Left ventricle myocardium inferior (tissue), 1 donor: ENCODE data around the gene ARFGAP1. TPM values are rescaled to one million over a fixed set of nuclear protein-coding genes. Genes with fewer than 3 reads are reported as not detected.

Source experiments
- DNase-seq: peaks from one replicate; pipeline ENCODE4 v3.0.0-alpha.2; 2020
- H3K27ac ChIP-seq: fragments of 200-600 bp; replicated peaks from 2 replicates; pipeline ENCODE4 v1.8.0; 2021
- H3K27me3 ChIP-seq: fragments of 200-600 bp; 2 replicates; pipeline ENCODE4 v1.8.0; 2021; ENCODE audit warnings: low read depth
- H3K36me3 ChIP-seq: fragments of 200-600 bp; 2 replicates; pipeline ENCODE4 v1.8.0; 2021
- H3K4me1 ChIP-seq: fragments of 200-600 bp; 2 replicates; pipeline ENCODE4 v1.8.0; 2021
- H3K4me3 ChIP-seq: fragments of 200-600 bp; 2 replicates; pipeline ENCODE4 v1.8.0; 2021; ENCODE audit warnings: mild to moderate bottlenecking, moderate library complexity
- H3K9me3 ChIP-seq: fragments of 200-600 bp; replicated peaks from 2 replicates; pipeline ENCODE4 v1.8.0; 2021
- CTCF ChIP-seq: fragments of 200-600 bp; IDR thresholded peaks from 2 replicates; pipeline ENCODE4 v1.8.0; 2021; ENCODE audit warnings: antibody characterized with exemption, mild to moderate bottlenecking, borderline replicate concordance
- intact Hi-C: fragments of 100-400 bp; cut with micrococcal nuclease; formaldehyde crosslinking; loops from one replicate; pipeline ENCODE4 v1.11.0; 2022
- long read RNA-seq: library from polyadenylated mRNA; unstranded; transcript quantifications from one replicate; pipeline ENCODE4 v2.0.0, GENCODE V29; 2021
- total RNA-seq: library from RNA; stranded (reverse); fragmentation: NEBNext Ultra II Directional; extraction: Animal tissue kit (Norgen Biotek cat#: 25700); gene quantifications from one replicate; pipeline ENCODE4 v1.2.1, GENCODE V29; 2021
- donor health status: DM: no; HTN: yes; CAD: no; lungs with severe emphysema.

ARFGAP1 gene
- 33.4 TPM for total RNA-seq
- long read RNA-seq, transcript ARFGAP1-203 (13 exons, 3,281 nt) = major isoform, 31 of 66 reads
- long read RNA-seq, transcript ARFGAP1-209 (4 exons, 2,727 nt) = minor isoform, 10 of 66 reads
- long read RNA-seq, partial matches to known transcripts = 13 of 66 reads
- long read RNA-seq, other reads (novel, unspliced or antisense) = 11 of 66 reads

GRCh38 chr20:63272105-63273058, at the start of gene ARFGAP1:
Gene ARFGAP1, plus strand, starts transcription at chr20:63272813. Its CDS starts 2,768 bp downstream, at chr20:63275581.
- intact Hi-C loops = no loop called here
- peaks cover 16% of the 10 kb centered on the region for H3K36me3 ChIP-seq
- peak within 1 kb of the TSS; percentile 98 for H3K4me3 ChIP-seq
- TF ChIP-seq CTCF = no peak
- peaks cover 37% of the 10 kb centered on the region for H3K4me1 ChIP-seq
- H3K27ac ChIP-seq = peak within 1 kb of the TSS; percentile 77
- peak; percentile 93 for DNase-seq
- H3K9me3 ChIP-seq = no peaks in the 10 kb centered on the region
- peaks cover 14% of the 10 kb centered on the region for H3K27me3 ChIP-seq

DNA sequence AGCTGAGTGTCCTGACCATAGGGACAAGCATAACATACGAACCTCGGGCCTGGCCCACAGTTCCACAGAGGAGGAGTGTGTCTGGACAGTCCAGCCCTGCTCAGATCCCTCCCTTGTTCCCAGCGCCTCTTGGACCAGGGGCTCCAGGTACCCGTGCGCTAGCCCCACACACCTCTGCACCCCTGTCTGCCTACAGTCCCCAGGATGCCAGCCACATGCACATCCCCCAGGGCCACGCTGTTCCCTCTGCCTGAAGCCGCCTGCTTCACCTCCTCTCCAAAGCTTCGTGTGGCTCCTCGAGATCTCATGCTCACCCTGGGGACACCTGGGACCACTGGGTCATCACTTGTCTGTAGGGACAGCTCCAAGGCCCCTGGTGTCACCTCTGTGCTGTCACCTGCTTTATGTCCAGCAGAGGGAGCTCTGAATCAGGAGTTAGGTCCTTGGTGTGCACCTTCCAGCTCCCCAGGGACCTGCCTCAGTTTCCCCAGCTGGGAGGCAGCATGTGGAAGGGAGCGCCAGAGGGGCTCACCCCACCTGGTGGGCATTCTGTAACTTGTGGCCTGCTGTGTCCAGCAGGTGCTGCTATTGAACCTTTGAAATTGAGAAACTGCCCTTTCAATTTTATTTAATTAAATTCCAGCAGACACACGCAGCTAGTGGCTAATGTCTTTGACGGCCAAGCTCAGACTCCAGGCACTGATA, 49.3 kb upstream of the ARFGAP1 start:
- peak; percentile 79 for TF ChIP-seq CTCF
- no peaks in the 10 kb centered on the region for H3K9me3 ChIP-seq
- H3K27ac ChIP-seq = no peak overlapping the region
- peaks cover 10% of the 10 kb centered on the region for H3K4me1 ChIP-seq
- intact Hi-C loops = no loop called here
- no peaks in the 10 kb centered on the region for H3K36me3 ChIP-seq
- no peak for DNase-seq
- H3K4me3 ChIP-seq = no peak overlapping the region
- peaks cover 33% of the 10 kb centered on the region for H3K27me3 ChIP-seq

DNA sequence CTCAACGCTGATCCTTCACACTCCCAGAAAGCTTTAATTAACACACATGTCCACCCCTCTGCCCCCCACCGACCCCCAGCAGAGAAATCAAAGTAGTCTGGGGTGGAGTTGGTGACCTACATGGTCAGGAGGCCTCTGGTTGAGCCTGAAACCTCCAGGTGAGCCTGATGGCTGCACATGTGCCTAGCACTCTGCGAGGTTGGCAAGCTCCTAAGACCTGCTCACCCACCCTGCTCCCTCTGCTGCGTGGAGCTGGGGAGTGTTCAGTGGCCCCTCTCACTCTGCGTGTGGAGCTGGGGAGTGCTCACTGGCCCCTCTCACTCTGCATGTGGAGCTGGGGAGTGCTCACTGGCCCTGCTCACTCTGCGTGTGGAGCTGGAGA, 48.8 kb upstream of the ARFGAP1 start:
- DNase-seq = no peak
- intact Hi-C loops = no loop called here
- TF ChIP-seq CTCF = no peak
- no peaks in the 10 kb centered on the region for H3K36me3 ChIP-seq
- H3K9me3 ChIP-seq = no peaks in the 10 kb centered on the region
- H3K4me1 ChIP-seq = peaks cover 10% of the 10 kb centered on the region
- H3K27ac ChIP-seq = no peak overlapping the region
- H3K4me3 ChIP-seq = no peak overlapping the region
- peaks cover 34% of the 10 kb centered on the region for H3K27me3 ChIP-seq

DNA sequence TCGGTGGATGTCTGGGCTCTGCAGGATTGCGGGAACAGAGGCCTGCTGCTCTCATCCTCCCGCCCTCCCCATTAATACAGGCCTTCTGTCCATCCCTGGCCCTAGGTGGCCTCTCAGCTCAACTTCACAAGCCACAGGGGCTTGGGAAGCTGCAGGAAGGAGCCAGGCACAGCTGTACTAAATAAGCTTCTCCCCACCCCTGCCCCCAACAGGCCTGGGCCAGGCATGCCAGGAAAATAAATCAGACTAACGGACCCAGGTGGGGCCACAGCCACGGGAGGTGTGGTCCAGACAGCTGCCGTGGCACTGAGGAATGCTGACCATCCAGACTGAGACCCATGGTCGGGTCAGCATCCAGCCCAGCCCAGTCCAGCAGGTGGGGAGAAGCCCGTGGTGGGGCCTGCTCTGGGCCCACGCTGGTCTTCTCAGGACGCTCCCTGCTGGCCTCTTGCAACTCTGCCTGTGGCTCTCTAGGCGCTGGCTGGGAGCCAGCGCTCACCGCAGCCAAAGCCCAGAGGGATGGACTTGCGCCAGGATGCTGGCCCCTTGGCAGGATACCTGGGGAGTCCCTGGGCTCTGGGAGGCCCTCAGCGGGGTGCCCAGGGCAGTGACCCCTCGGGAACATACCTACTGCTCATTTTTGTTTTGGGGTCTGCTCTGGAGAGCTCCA, 48.1 kb upstream of the ARFGAP1 start:
- TF ChIP-seq CTCF = peak; percentile 39
- H3K36me3 ChIP-seq = no peaks in the 10 kb centered on the region
- intact Hi-C loops = no loop called here
- DNase-seq = peak; percentile 60
- H3K9me3 ChIP-seq = no peaks in the 10 kb centered on the region
- H3K4me3 ChIP-seq = no peak overlapping the region
- H3K27ac ChIP-seq = no peak overlapping the region
- peaks cover 34% of the 10 kb centered on the region for H3K27me3 ChIP-seq
- peaks cover 10% of the 10 kb centered on the region for H3K4me1 ChIP-seq

- Histone ChIP-seq H3K27me3 (peaks cover 34% of the 10 kb centered on the region), H3K4me1 (peaks cover 10% of the 10 kb centered on the region), H3K9me3 (no peaks in the 10 kb centered on the region), H3K4me3 (no peak overlapping the region), H3K27ac (no peak overlapping the region), H3K36me3 (no peaks in the 10 kb centered on the region)
- no peak for DNase-seq
- intact Hi-C loops = no loop called here
- no peak for TF ChIP-seq CTCF
Observed at GRCh38 chr20:63225082-63225454, 47.5 kb upstream of the ARFGAP1 start.
